ENCODE measurements around the gene GPR160. TPM values are rescaled to one million over a fixed set of nuclear protein-coding genes. Genes with fewer than 3 reads are reported as not detected.
A peak's percentile ranks its signal among the peaks of the same experiment; 100 is the strongest.

GPR160 gene
- total and polyA plus RNA-seq, 9 of the 15 experiments (the other 6 are each of a cell fraction or from before 2014, with no cell fraction given) = 1.3 to 10.5 (median 8.3) TPM

DNA sequence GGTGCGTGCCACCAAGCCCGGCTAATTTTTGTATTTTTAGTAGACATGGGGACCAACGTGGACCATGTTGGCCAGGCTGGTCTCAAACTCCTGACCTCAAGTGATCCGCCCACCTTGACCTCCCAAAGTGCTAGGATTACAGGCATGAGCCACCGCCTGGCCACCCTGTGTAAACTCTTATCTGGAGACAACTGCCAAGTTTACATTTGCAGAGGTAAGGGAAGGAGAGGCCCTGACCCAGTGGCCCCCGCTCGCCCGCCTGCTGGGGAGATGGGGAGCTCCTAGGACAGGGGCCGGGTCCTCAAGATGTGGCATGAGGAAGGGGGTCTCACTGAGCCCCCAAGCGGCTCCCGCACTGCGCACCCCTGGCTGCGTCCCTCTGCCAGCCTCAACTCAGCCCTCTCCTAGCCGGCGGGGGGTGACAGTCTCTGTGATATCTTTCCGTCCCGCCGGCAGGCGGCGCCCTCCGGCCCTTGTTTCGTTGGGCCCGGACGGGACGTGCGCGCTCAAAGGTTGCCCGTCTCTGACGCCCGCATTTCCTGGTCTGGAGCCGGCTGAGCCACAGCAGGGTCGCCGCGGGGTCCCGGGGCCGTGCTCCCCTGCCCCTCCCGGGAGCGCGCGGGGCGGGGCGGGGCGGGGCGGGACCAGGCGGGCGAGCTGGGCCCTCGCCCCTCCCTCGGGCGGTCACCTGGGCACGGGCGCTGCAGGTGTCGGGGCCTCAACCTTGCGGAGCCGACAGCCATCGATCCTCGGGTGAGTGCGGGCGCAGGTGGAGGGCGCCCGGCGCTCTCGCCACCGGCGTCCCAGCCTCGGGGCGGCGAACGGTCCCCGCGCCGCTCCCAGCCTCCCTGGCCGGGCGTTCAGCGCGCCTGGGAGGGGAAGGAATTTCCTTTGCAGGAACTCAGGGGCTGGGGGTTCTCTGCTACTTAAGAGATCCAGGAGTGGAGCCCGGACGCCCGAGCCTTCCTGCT lies at the start of gene GPR160 (continued):
- TF ChIP-seq, protein P1, sequence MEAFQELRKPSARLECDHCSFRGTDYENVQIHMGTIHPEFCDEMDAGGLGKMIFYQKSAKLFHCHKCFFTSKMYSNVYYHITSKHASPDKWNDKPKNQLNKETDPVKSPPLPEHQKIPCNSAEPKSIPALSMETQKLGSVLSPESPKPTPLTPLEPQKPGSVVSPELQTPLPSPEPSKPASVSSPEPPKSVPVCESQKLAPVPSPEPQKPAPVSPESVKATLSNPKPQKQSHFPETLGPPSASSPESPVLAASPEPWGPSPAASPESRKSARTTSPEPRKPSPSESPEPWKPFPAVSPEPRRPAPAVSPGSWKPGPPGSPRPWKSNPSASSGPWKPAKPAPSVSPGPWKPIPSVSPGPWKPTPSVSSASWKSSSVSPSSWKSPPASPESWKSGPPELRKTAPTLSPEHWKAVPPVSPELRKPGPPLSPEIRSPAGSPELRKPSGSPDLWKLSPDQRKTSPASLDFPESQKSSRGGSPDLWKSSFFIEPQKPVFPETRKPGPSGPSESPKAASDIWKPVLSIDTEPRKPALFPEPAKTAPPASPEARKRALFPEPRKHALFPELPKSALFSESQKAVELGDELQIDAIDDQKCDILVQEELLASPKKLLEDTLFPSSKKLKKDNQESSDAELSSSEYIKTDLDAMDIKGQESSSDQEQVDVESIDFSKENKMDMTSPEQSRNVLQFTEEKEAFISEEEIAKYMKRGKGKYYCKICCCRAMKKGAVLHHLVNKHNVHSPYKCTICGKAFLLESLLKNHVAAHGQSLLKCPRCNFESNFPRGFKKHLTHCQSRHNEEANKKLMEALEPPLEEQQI (IDR thresholded peaks at IDR 0.05) = 0 out of 2 replicates have a peak, but pooled peaks have one; percentile 46
- TF ChIP-seq, protein P2, sequence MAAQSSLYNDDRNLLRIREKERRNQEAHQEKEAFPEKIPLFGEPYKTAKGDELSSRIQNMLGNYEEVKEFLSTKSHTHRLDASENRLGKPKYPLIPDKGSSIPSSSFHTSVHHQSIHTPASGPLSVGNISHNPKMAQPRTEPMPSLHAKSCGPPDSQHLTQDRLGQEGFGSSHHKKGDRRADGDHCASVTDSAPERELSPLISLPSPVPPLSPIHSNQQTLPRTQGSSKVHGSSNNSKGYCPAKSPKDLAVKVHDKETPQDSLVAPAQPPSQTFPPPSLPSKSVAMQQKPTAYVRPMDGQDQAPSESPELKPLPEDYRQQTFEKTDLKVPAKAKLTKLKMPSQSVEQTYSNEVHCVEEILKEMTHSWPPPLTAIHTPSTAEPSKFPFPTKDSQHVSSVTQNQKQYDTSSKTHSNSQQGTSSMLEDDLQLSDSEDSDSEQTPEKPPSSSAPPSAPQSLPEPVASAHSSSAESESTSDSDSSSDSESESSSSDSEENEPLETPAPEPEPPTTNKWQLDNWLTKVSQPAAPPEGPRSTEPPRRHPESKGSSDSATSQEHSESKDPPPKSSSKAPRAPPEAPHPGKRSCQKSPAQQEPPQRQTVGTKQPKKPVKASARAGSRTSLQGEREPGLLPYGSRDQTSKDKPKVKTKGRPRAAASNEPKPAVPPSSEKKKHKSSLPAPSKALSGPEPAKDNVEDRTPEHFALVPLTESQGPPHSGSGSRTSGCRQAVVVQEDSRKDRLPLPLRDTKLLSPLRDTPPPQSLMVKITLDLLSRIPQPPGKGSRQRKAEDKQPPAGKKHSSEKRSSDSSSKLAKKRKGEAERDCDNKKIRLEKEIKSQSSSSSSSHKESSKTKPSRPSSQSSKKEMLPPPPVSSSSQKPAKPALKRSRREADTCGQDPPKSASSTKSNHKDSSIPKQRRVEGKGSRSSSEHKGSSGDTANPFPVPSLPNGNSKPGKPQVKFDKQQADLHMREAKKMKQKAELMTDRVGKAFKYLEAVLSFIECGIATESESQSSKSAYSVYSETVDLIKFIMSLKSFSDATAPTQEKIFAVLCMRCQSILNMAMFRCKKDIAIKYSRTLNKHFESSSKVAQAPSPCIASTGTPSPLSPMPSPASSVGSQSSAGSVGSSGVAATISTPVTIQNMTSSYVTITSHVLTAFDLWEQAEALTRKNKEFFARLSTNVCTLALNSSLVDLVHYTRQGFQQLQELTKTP (IDR thresholded peaks at IDR 0.05; ENCODE audit: low read depth in 1 of 2, partially characterized antibody in 2 of 2) = no peak
- TF ChIP-seq, protein P3, sequence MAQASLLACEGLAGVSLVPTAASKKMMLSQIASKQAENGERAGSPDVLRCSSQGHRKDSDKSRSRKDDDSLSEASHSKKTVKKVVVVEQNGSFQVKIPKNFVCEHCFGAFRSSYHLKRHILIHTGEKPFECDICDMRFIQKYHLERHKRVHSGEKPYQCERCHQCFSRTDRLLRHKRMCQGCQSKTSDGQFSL (CRISPR knock-in tag; IDR thresholded peaks at IDR 0.05) = peak; percentile 80; the same call in 1 of the 2 replicates
- TF ChIP-seq, protein P3 (tag; IDR thresholded peaks at IDR 0.05) = no peak; a peak in 1 of 4 replicates
- no peak for TF ChIP-seq RBM17 (IDR thresholded peaks at IDR 0.05; ENCODE audit: borderline replicate concordance, low read depth, low read length)
- peak; percentile 73 for TF ChIP-seq CXXC5 (CRISPR knock-in tag; IDR thresholded peaks at IDR 0.05)
- TF ChIP-seq HLTF (IDR thresholded peaks at IDR 0.05) = no peak
- no peak for TF ChIP-seq ZKSCAN8 (CRISPR knock-in tag; IDR thresholded peaks at IDR 0.05)
- TF ChIP-seq KAT2B (IDR thresholded peaks at IDR 0.05; ENCODE audit: low read depth, low read length) = no peak
- no peak for TF ChIP-seq MAFG (tag; conservative IDR thresholded peaks at IDR 0.05)
- TF ChIP-seq, protein P4, sequence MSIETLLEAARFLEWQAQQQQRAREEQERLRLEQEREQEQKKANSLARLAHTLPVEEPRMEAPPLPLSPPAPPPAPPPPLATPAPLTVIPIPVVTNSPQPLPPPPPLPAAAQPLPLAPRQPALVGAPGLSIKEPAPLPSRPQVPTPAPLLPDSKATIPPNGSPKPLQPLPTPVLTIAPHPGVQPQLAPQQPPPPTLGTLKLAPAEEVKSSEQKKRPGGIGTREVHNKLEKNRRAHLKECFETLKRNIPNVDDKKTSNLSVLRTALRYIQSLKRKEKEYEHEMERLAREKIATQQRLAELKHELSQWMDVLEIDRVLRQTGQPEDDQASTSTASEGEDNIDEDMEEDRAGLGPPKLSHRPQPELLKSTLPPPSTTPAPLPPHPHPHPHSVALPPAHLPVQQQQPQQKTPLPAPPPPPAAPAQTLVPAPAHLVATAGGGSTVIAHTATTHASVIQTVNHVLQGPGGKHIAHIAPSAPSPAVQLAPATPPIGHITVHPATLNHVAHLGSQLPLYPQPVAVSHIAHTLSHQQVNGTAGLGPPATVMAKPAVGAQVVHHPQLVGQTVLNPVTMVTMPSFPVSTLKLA (conservative IDR thresholded peaks at IDR 0.05) = peak in 1 of 2 experiments; percentile 52; a peak in 1 of 4 replicates
- no peak for TF ChIP-seq SIN3A (IDR thresholded peaks at IDR 0.05; ENCODE audit: borderline replicate concordance in 2 of 2, control insufficient read depth in 1 of 2, low read depth in 2 of 2, low read length in 2 of 2)
- no peak for TF ChIP-seq RBM22 (IDR thresholded peaks at IDR 0.05; ENCODE audit: low read depth, low read length, poor library complexity, severe bottlenecking)
- TF ChIP-seq NR2C1 (IDR thresholded peaks at IDR 0.05) = peak; percentile 42; the same call in 1 of the 2 replicates
- TF ChIP-seq NR2C1 (tag; IDR thresholded peaks at IDR 0.05) = no peak
- TF ChIP-seq L3MBTL2 (IDR thresholded peaks at IDR 0.05) = peak; percentile 37; the same call in 1 of the 2 replicates
- TF ChIP-seq NFYB (IDR thresholded peaks at IDR 0.05; ENCODE audit: extremely low read depth, insufficient read length) = no peak

Measured in K562 (cell line).